Measurements from ENCODE around the gene MYO1E.
"Not testable (repeated sequence)": the region's sequence is repeated elsewhere in the genome, so short reads cannot be mapped to it uniquely, and the experiment has no call there.

MYO1E gene

DNA sequence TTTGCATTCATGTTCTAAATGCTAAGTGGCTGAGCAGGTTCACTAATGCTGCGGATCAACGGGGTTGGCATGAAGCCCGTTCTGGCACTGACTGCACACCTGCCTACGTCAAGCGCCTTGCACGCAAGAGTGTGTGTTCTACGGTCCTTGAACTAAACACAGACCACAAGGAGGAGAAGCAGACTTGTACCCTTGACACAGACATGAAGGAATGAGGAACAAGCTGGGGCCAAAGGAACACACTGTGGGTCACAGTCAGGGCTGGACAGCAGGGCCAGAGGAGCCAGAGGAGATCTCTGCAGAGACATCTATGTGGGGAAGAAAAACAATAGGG is 214.0 kb downstream of the MYO1E start:
- DNase-seq: no peak

DNA sequence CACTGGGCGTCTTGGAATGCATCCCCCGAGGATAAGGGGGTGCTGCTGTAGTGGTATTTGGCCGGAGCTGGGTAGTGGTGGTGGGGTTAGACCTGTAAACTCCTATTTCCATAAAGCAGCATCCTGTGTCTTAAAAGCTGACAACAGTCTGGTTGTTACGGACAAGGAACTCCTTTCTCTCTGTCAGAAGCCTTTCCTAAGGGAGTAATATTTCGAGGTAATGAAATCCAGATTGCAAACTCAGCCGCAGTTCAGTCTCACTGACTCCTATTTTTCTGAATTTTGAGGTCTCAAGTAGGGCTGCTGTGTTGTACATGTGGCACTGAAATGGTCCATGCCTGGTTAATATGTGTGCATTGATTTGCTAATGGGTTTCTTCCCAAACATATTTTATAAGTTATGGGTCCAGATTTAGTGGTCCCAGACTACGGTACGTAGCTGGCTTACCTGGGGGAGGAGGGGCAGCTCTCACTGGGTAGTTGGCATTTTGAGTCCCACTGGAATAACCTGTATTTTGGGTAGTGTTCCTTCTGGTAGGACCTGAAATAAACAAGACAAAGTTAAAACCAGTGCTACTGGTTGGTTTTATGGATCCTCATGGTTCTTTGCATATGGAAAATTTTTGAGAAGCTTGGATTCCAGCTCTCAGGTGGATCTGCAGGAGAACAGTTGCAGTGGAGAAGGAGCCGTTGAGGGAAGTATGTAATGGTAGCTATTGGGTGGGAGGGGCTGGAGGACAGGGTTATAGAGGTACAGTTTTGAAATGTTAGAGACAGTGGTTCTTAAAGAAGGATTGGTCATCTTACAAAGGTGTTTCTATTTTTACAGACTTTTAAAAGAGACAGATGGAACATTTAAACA is 214.6 kb downstream of the MYO1E start:
- no peak for DNase-seq

- no peak for DNase-seq
Measured at GRCh38 chr15:59157396-59157795, 215.3 kb downstream of the MYO1E start.

DNA sequence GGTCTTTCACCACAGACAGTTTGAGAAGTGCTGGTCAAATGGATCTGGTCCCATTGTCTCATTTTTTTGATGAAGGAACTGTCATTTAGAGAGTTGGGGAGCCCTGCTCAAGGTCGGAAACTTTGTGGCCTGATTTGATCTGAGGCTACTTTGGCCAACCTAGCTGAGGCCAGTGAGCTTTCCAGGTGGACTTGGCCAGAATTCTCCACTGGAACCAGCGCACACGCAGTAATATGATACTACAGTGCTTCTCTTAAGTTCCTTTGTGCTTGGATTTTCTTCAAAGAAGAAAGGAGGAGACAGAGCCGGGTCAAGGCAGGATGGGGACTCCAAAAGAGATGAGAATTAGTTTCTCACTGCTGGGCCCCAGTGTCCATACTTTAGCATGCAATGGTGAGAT is 217.2 kb downstream of the MYO1E start:
- DNase-seq: no peak

GRCh38 chr15:59154243-59154642 is 218.4 kb downstream of the MYO1E start:
- no peak for DNase-seq

GRCh38 chr15:59153466-59153865 is 219.2 kb downstream of the MYO1E start:
- DNase-seq: no peak

GRCh38 chr15:59152694-59153450 is 219.8 kb downstream of the MYO1E start:
- DNase-seq: no peak

- DNase-seq: no peak
Measured at GRCh38 chr15:59150185-59150584, 222.5 kb downstream of the MYO1E start.

DNA sequence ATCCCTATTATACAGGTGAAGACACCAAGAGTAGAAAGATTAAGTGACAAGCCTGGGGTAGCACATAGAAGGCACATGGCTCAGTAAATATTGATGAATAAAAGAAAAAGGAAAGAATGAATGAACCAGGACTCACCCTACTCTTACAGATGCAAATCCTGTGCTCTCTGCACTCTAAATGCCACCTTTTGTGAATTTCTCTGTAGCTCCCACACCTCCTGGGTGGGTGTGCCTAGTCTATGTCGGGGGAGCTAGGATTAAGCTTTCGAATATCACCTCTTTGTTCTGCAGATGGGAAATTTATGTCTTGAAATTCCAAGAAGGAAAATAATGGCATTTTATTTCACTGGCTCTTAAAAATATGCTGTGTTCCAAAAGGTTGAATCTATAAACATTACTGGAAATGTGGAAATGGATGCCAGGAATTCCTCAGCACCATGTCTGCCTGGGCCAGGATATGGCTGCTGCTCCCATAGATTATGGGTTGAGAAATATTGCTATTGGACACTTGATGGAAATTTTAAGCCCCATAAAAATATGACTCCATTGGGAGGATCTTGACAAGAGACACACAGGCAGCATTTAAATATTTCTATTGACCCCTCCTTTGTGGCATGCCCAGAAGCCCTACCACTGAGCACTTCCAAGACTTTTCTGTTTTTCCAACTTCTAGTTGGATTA is 224.4 kb downstream of the MYO1E start:
- no peak for DNase-seq

DNA sequence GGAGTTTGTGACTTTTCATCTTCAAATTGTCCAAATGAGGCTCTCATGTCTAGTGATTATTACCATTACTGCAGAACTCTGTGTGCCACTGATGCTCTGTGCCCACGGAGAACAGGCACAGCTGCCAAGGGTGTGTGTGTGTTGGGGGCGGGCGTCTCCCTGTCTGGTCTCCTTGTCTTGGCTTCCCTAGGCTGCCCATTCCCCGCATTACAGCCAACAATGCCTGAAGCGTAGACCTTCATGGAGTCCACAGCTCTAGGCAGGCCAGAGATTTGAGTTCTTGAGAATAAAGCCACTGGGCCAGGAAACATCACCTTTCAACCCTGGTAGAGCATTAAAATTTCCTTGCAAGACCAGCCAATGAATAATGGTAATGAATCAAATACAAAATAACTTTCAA is 225.0 kb downstream of the MYO1E start:
- DNase-seq: no peak

- not testable (repeated sequence) for DNase-seq
Measured at GRCh38 chr15:59144594-59144993, 228.1 kb downstream of the MYO1E start.

- no peak for DNase-seq
Measured at GRCh38 chr15:59143281-59143680, 229.4 kb downstream of the MYO1E start.

- DNase-seq: no peak
Measured at GRCh38 chr15:59140422-59141226, 232.0 kb downstream of the MYO1E start.

DNA sequence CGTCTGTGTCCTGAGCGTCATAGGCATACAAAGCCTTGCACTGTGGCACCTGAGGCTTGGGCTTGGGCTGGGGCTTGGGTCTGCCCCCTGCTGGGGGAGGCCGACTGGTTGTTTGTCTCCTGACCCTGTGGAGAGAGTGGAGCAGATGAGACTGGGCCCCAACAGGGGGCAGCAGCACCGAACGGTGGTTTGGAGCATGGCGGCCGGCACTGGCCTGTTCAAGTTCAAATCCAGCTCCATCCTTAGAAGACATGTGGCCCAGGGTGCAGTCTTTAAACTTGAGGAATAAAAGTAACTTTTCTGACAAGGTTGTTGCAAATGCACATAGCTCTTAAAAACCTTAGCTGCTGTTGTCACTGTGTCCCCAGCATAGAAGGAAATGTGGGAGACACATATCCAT is 234.4 kb downstream of the MYO1E start:
- peak; percentile 59 for DNase-seq

GRCh38 chr15:59137566-59137965 is 235.1 kb downstream of the MYO1E start:
- no peak for DNase-seq

- DNase-seq: no peak
Measured at GRCh38 chr15:59133929-59134427, 238.7 kb downstream of the MYO1E start.

DNA sequence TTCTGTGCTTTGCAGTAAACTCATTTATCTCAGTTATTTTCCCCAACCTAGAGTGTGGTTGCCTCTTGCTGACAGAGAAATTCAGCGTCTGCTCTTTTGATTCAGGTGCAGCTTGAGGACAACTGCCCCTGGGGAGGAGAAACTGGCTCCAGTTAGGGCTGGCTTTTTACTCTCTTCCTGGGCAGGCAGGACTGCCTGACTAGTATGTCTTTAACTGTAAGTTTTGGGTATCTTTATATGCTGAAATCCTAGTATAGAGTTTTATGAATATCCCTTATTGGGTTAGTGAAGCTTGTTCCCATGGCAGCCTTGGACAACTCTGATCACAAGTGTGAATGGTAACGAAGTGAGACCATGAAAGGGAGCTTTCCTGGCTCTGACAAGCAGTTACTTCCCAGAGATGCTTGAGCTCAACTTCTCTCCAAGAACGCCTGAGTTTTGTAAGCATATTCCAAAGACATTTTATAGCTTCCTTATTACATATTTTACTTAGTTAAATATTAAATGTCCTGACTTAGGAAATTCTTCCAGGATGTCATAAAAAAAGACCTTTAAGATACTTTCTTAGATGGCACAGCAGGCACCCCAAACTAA is 240.6 kb downstream of the MYO1E start:
- DNase-seq: no peak

- no peak for DNase-seq
Measured at GRCh38 chr15:59131456-59131855, 241.2 kb downstream of the MYO1E start.

- not testable (repeated sequence) for DNase-seq
Measured at GRCh38 chr15:59127255-59127654, 245.4 kb downstream of the MYO1E start.

- DNase-seq: not testable (repeated sequence)
Measured at GRCh38 chr15:59125683-59126082, 247.0 kb downstream of the MYO1E start.

DNA sequence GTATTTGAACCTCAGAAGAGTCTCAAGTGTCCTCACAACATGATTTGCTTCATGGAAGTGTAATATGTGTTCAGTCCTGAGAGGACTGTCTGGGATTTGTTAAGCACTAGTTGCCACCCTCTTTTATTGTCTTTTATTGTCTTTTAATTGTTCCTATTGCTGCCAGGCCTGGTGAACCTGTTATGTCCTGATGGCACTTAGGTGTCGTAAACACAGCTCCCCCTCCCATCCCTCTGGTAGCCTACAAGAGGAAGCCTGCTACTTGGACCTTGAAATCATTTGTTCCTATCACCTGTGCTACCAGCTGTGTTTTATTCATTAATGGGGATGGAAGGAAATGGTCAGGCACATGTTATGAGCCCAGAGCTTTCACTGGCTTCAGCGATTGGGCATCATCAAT is 248.4 kb downstream of the MYO1E start:
- no peak for DNase-seq

GRCh38 chr15:59120937-59121336 is 251.7 kb downstream of the MYO1E start:
- DNase-seq: no peak
